ENCODE measurements around the gene BORCS6. TPM values are rescaled to one million over a fixed set of nuclear protein-coding genes. Genes with fewer than 3 reads are reported as not detected.

The BORCS6 gene
- total and polyA plus RNA-seq, 2 of the 13 experiments (the other 11 are each of a cell fraction or from before 2014, with no cell fraction given) = 2.0 to 5.1 TPM

- 0 out of 2 replicates have a peak, but pooled peaks have one; percentile 28 for TF ChIP-seq KLF12 (CRISPR knock-in tag; IDR thresholded peaks at IDR 0.05; ENCODE audit: borderline replicate concordance)
- 0 out of 2 replicates have a peak, but pooled peaks have one; percentile 20 for TF ChIP-seq ZBTB7A (CRISPR knock-in tag; IDR thresholded peaks at IDR 0.05)
- no peak for TF ChIP-seq ZNF512B (CRISPR knock-in tag; IDR thresholded peaks at IDR 0.05; ENCODE audit: borderline replicate concordance)
- TF ChIP-seq, protein P1, sequence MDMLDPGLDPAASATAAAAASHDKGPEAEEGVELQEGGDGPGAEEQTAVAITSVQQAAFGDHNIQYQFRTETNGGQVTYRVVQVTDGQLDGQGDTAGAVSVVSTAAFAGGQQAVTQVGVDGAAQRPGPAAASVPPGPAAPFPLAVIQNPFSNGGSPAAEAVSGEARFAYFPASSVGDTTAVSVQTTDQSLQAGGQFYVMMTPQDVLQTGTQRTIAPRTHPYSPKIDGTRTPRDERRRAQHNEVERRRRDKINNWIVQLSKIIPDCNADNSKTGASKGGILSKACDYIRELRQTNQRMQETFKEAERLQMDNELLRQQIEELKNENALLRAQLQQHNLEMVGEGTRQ (IDR thresholded peaks at IDR 0.05; ENCODE audit: low read depth, low read length) = peak; percentile 45; the same call in 1 of the 2 replicates
- TF ChIP-seq, protein P1 (CRISPR knock-in tag; IDR thresholded peaks at IDR 0.05; ENCODE audit: borderline replicate concordance) = 0 out of 2 replicates have a peak, but pooled peaks have one; percentile 39
- TF ChIP-seq ATF7 (IDR thresholded peaks at IDR 0.05) = peak; percentile 42; the same call in 1 of the 2 replicates
- 0 out of 2 replicates have a peak, but pooled peaks have one; percentile 49 for TF ChIP-seq ATF7 (CRISPR knock-in tag; IDR thresholded peaks at IDR 0.05)
- TF ChIP-seq AKNA (CRISPR knock-in tag; IDR thresholded peaks at IDR 0.05; ENCODE audit: borderline replicate concordance) = no peak
- TF ChIP-seq FOXO1 (CRISPR knock-in tag; IDR thresholded peaks at IDR 0.05) = peak; percentile 75
- TF ChIP-seq, protein P2, sequence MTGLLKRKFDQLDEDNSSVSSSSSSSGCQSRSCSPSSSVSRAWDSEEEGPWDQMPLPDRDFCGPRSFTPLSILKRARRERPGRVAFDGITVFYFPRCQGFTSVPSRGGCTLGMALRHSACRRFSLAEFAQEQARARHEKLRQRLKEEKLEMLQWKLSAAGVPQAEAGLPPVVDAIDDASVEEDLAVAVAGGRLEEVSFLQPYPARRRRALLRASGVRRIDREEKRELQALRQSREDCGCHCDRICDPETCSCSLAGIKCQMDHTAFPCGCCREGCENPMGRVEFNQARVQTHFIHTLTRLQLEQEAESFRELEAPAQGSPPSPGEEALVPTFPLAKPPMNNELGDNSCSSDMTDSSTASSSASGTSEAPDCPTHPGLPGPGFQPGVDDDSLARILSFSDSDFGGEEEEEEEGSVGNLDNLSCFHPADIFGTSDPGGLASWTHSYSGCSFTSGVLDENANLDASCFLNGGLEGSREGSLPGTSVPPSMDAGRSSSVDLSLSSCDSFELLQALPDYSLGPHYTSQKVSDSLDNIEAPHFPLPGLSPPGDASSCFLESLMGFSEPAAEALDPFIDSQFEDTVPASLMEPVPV (CRISPR knock-in tag; IDR thresholded peaks at IDR 0.05) = no peak
- TF ChIP-seq NRL (CRISPR knock-in tag; IDR thresholded peaks at IDR 0.05; ENCODE audit: borderline replicate concordance) = no peak
- TF ChIP-seq BHLHE40 (IDR thresholded peaks at IDR 0.05; ENCODE audit: low read length) = peak; percentile 97
- TF ChIP-seq ZNF800 (CRISPR knock-in tag; IDR thresholded peaks at IDR 0.05) = peak; percentile 46; the same call in 1 of the 2 replicates
- peak; percentile 96 for TF ChIP-seq NFYB (CRISPR knock-in tag; IDR thresholded peaks at IDR 0.05)
Measured at GRCh38 chr17:8156246-8156992, 33.6 kb downstream of the BORCS6 start (continued).

Data from HepG2 (cell line).